ENCODE data around the gene GLTP.

DNA sequence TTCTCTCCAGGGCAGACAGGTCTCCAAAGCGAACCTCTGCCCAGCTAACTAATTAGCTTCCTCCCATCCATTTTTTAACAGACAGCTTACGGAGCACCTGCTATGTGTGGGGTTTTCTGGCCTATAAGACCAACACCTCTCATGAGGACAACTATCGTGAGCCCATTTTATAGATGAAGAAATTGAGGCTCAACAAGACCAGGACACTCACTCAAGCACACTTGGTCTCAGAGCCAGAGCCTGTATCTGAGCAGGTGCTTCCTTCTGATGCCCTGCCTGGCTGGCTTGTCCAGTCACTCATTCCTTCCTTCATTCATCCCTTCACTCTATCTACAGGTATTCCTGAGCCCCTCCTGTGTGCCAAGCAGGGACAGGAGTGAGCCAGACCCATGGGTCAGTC is 53.3 kb downstream of the GLTP start:
- TF ChIP-seq CTCF (IDR thresholded peaks at IDR 0.05; ENCODE audit: low read depth, low read length) (no peak), MYC (IDR thresholded peaks at IDR 0.05; ENCODE audit: low read depth, low read length) (no peak), POLR2A (IDR thresholded peaks at IDR 0.05; ENCODE audit: extremely low read depth, insufficient read length) (no peak)

Measured in NB4 (cell line).